HepG2 (cell line): ENCODE results near the gene WWC1. TPM values are rescaled to one million over a fixed set of nuclear protein-coding genes. Genes with fewer than 3 reads are reported as not detected.

Experiments
- ATF7-NPFF ChIP-seq: sonication (generic); formaldehyde crosslinking; IDR thresholded peaks from 2 replicates; pipeline ENCODE4 v1.8.1; 2023; ENCODE audit warnings: mild to moderate bottlenecking, low read depth, missing genetic modification reagents, moderate library complexity
- DNMT1 ChIP-seq: sonication (generic); formaldehyde crosslinking; IDR thresholded peaks from 2 replicates; pipeline ENCODE4 v1.5.1; 2020; ENCODE audit warnings: mild to moderate bottlenecking, missing genetic modification reagents
- ELF3 ChIP-seq: IDR thresholded peaks from 2 replicates; pipeline ENCODE4 v1.6.1; 2016; ENCODE audit warnings: missing genetic modification reagents, missing compliant biosample characterization
- IRX3 ChIP-seq: sonication (generic); formaldehyde crosslinking; IDR thresholded peaks from 2 replicates; pipeline ENCODE4 v1.8.1; 2023; ENCODE audit warnings: mild to moderate bottlenecking, low read depth, missing genetic modification reagents, borderline replicate concordance
- NFRKB ChIP-seq: fragments of 450-650 bp; IDR thresholded peaks from 2 replicates; pipeline ENCODE4 v1.6.1; 2017
- SMYD3 ChIP-seq: sonication (generic); formaldehyde crosslinking; IDR thresholded peaks from 2 replicates; pipeline ENCODE4 v1.8.1; 2023; ENCODE audit warnings: mild to moderate bottlenecking, missing genetic modification reagents
- TP53 ChIP-seq: sonication (generic); formaldehyde crosslinking; conservative IDR thresholded peaks from 2 replicates; pipeline ENCODE4 v1.4.0; 2020; ENCODE audit warnings: missing genetic modification reagents
- ZMAT3 ChIP-seq: sonication (generic); formaldehyde crosslinking; conservative IDR thresholded peaks from 2 replicates; pipeline ENCODE4 v1.7.0; 2021; ENCODE audit warnings: missing genetic modification reagents
- ZNF225 ChIP-seq: sonication (generic); formaldehyde crosslinking; IDR thresholded peaks from 2 replicates; pipeline ENCODE4 v1.4.0; 2020; ENCODE audit warnings: mild to moderate bottlenecking, missing genetic modification reagents
- ZNF703 ChIP-seq: sonication (generic); formaldehyde crosslinking; IDR thresholded peaks from 2 replicates; pipeline ENCODE4 v1.5.1; 2020; ENCODE audit warnings: missing genetic modification reagents, mild to moderate bottlenecking, moderate library complexity, borderline replicate concordance
- ZNF878 ChIP-seq: sonication (generic); formaldehyde crosslinking; IDR thresholded peaks from 2 replicates; pipeline ENCODE4 v1.8.1; 2023; ENCODE audit warnings: mild to moderate bottlenecking, missing genetic modification reagents, moderate library complexity
- ZSCAN12 ChIP-seq: sonication (generic); formaldehyde crosslinking; IDR thresholded peaks from 2 replicates; pipeline ENCODE4 v1.9.0; 2021; ENCODE audit warnings: mild to moderate bottlenecking, missing genetic modification reagents
- polyA plus RNA-seq, 8 experiments: library from polyadenylated mRNA; depleted of rRNA in 3 of 8; stranded (reverse) in 7 of 8; unstranded in 1 of 8; fragments of >200 nt; fragmentation: Illumina TruSeq in 4 of 8; extraction: Trizol in 4 of 8; gene quantifications; 2 replicates each; pipeline versions ENCODE4 v1.2.1 to v1.2.3, GENCODE V29; 2011 to 2016; ENCODE audit warnings: low read depth in 4 of 8, missing spikeins in 1 of 8, mixed read lengths in 1 of 8; ENCODE audit not compliant: insufficient read depth in 1 of 8
- total RNA-seq, 5 experiments: library from RNA; depleted of rRNA; stranded (reverse); fragments of >200 nt; fragmentation: Illumina TruSeq; extraction: Trizol; gene quantifications; 2 replicates each; pipeline ENCODE4 v1.2.3, GENCODE V29; 2016; ENCODE audit warnings: low read depth in 1 of 5
- TF ChIP-seq, protein P1 (sequence below): sonication (generic); formaldehyde crosslinking; conservative IDR thresholded peaks from 2 replicates; pipeline ENCODE4 v1.4.0; 2020; ENCODE audit warnings: missing genetic modification reagents
- TF ChIP-seq, protein P2 (sequence below): sonication (generic); formaldehyde crosslinking; IDR thresholded peaks from 2 replicates; pipeline ENCODE4 v1.4.0; 2020; ENCODE audit warnings: missing genetic modification reagents
- TF ChIP-seq, protein P3 (sequence below): sonication (generic); formaldehyde crosslinking; IDR thresholded peaks from 2 replicates; pipeline ENCODE4 v1.4.0; 2020; ENCODE audit warnings: missing genetic modification reagents
- TF ChIP-seq, protein P4 (sequence below): sonication (generic); formaldehyde crosslinking; IDR thresholded peaks from 2 replicates; pipeline ENCODE4 v1.9.0; 2021; ENCODE audit warnings: missing genetic modification reagents, mild to moderate bottlenecking, borderline replicate concordance
- TF ChIP-seq, protein P5 (sequence below): sonication (generic); formaldehyde crosslinking; IDR thresholded peaks from 2 replicates; pipeline ENCODE4 v1.9.0; 2022; ENCODE audit warnings: missing genetic modification reagents, mild to moderate bottlenecking, borderline replicate concordance
- TF ChIP-seq, protein P6 (sequence below): sonication (generic); formaldehyde crosslinking; IDR thresholded peaks from 2 replicates; pipeline ENCODE4 v1.5.0; 2020; ENCODE audit warnings: mild to moderate bottlenecking, missing genetic modification reagents

WWC1 gene
- total and polyA plus RNA-seq, 2 of the 13 experiments (the other 11 are each of a cell fraction or from before 2014, with no cell fraction given) = 8.3 to 17.9 TPM

DNA sequence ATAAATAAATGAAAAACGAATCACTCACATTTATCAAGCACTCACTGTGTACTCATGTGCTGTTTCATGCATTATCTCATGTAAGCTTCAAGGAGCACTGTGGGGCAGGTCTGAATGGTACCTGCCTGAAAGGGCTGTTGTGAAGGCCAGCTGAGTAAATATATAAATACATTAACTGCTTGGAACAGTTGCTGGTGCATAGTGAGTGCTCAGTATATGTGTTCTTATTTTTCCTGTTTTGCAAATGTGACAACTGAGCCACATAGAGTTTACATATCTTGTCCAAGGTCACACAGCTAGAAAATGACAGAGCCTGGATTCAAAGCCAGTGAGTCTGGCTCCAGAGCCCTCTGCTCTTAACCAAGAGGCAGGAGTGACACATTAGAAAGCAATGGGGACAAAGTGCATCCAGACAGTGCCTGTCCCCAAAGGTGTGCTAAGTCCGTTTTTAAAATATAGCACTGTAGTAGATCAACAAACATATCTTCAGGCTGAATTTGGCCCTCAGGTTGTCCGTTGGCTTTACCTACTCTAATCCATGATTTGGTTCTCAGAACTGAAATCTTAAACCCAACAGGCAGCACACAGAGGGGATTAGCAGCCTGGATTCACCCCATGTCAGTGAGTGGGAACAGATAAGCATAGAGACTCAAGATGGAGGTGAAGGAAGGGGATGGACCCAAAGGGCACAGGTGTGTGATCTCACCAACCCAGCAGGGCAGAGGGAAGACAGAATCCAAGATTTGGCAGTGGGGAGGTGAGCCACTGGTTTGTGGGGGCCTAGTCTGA lies 70.8 kb downstream of the WWC1 start (continued):
- TF ChIP-seq, protein P1, sequence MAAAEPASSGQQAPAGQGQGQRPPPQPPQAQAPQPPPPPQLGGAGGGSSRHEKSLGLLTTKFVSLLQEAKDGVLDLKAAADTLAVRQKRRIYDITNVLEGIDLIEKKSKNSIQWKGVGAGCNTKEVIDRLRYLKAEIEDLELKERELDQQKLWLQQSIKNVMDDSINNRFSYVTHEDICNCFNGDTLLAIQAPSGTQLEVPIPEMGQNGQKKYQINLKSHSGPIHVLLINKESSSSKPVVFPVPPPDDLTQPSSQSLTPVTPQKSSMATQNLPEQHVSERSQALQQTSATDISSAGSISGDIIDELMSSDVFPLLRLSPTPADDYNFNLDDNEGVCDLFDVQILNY = no peak
- TF ChIP-seq, protein P2, sequence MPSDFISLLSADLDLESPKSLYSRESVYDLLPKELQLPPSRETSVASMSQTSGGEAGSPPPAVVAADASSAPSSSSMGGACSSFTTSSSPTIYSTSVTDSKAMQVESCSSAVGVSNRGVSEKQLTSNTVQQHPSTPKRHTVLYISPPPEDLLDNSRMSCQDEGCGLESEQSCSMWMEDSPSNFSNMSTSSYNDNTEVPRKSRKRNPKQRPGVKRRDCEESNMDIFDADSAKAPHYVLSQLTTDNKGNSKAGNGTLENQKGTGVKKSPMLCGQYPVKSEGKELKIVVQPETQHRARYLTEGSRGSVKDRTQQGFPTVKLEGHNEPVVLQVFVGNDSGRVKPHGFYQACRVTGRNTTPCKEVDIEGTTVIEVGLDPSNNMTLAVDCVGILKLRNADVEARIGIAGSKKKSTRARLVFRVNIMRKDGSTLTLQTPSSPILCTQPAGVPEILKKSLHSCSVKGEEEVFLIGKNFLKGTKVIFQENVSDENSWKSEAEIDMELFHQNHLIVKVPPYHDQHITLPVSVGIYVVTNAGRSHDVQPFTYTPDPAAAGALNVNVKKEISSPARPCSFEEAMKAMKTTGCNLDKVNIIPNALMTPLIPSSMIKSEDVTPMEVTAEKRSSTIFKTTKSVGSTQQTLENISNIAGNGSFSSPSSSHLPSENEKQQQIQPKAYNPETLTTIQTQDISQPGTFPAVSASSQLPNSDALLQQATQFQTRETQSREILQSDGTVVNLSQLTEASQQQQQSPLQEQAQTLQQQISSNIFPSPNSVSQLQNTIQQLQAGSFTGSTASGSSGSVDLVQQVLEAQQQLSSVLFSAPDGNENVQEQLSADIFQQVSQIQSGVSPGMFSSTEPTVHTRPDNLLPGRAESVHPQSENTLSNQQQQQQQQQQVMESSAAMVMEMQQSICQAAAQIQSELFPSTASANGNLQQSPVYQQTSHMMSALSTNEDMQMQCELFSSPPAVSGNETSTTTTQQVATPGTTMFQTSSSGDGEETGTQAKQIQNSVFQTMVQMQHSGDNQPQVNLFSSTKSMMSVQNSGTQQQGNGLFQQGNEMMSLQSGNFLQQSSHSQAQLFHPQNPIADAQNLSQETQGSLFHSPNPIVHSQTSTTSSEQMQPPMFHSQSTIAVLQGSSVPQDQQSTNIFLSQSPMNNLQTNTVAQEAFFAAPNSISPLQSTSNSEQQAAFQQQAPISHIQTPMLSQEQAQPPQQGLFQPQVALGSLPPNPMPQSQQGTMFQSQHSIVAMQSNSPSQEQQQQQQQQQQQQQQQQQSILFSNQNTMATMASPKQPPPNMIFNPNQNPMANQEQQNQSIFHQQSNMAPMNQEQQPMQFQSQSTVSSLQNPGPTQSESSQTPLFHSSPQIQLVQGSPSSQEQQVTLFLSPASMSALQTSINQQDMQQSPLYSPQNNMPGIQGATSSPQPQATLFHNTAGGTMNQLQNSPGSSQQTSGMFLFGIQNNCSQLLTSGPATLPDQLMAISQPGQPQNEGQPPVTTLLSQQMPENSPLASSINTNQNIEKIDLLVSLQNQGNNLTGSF = no peak
- no peak for TF ChIP-seq NFRKB
- TF ChIP-seq, protein P3, sequence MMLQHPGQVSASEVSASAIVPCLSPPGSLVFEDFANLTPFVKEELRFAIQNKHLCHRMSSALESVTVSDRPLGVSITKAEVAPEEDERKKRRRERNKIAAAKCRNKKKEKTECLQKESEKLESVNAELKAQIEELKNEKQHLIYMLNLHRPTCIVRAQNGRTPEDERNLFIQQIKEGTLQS (CRISPR knock-in tag) = peak; percentile 83
- no peak for TF ChIP-seq IRX3 (CRISPR knock-in tag)
- peak; percentile 45; the same call in 1 of the 2 replicates for TF ChIP-seq ZNF878 (CRISPR knock-in tag)
- TF ChIP-seq TP53 (CRISPR knock-in tag) = no peak
- TF ChIP-seq SMYD3 = peak; percentile 26; the same call in 1 of the 2 replicates
- TF ChIP-seq ZNF225 = no peak
- peak; percentile 63 for TF ChIP-seq ELF3
- no peak for TF ChIP-seq DNMT1 (CRISPR knock-in tag)
- TF ChIP-seq, protein P4, sequence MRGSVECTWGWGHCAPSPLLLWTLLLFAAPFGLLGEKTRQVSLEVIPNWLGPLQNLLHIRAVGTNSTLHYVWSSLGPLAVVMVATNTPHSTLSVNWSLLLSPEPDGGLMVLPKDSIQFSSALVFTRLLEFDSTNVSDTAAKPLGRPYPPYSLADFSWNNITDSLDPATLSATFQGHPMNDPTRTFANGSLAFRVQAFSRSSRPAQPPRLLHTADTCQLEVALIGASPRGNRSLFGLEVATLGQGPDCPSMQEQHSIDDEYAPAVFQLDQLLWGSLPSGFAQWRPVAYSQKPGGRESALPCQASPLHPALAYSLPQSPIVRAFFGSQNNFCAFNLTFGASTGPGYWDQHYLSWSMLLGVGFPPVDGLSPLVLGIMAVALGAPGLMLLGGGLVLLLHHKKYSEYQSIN (CRISPR knock-in tag) = no peak
- TF ChIP-seq ZNF703 (CRISPR knock-in tag) = no peak
- TF ChIP-seq ATF7-NPFF (CRISPR knock-in tag) = no peak
- no peak for TF ChIP-seq ZSCAN12 (CRISPR knock-in tag)
- peak; percentile 56; the same call in 1 of the 2 replicates for TF ChIP-seq ZMAT3 (CRISPR knock-in tag)
- TF ChIP-seq, protein P5, sequence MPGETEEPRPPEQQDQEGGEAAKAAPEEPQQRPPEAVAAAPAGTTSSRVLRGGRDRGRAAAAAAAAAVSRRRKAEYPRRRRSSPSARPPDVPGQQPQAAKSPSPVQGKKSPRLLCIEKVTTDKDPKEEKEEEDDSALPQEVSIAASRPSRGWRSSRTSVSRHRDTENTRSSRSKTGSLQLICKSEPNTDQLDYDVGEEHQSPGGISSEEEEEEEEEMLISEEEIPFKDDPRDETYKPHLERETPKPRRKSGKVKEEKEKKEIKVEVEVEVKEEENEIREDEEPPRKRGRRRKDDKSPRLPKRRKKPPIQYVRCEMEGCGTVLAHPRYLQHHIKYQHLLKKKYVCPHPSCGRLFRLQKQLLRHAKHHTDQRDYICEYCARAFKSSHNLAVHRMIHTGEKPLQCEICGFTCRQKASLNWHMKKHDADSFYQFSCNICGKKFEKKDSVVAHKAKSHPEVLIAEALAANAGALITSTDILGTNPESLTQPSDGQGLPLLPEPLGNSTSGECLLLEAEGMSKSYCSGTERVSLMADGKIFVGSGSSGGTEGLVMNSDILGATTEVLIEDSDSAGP = no peak
- TF ChIP-seq, protein P6, sequence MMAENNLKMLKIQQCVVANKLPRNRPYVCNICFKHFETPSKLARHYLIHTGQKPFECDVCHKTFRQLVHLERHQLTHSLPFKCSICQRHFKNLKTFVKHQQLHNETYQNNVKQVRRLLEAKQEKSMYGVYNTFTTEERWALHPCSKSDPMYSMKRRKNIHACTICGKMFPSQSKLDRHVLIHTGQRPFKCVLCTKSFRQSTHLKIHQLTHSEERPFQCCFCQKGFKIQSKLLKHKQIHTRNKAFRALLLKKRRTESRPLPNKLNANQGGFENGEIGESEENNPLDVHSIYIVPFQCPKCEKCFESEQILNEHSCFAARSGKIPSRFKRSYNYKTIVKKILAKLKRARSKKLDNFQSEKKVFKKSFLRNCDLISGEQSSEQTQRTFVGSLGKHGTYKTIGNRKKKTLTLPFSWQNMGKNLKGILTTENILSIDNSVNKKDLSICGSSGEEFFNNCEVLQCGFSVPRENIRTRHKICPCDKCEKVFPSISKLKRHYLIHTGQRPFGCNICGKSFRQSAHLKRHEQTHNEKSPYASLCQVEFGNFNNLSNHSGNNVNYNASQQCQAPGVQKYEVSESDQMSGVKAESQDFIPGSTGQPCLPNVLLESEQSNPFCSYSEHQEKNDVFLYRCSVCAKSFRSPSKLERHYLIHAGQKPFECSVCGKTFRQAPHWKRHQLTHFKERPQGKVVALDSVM = no peak
